Measurements from ENCODE around the gene NOL4L.

The NOL4L gene

DNA sequence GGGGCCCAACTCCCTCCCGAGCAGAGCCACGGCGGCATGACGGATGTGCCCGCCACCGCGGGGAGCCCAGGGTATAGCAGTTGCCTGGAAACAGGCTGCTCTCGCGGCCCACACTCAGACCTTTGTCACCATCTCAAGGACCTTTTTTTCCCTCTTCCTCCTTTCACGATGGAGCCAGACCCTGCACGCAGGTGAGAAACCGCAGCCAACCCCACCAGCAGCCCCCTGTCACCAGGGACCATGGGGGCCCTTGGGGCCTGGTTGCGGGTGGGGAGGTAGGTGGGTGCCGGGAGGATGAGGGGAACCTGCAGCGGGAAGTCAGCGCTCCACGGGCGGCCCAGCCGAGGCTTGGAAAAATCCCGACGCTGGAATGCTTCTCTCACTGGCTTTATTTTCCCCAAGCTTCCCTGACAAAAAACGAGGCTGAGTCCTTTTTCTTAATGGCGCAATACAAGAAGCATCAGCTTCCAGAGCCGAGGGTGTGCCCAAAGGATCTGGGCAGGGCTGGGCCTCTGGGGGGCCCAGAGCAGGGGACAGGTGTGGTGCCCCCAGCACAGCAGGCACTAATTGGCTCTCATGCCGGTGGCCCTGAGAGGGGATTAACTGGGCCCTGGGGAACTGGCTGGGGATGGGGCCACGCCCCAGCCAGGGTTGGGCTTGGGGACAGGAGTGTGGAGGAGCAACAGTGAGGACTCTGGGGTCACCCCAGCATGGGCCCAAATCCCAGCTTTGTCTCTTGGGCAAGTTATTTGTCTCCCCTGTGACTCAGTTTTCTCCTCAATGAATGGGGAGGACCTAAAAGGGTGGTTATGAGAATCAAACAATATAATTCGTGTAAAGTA lies 23.9 kb downstream of the NOL4L start:
- Histone ChIP-seq H3K18ac (ENCODE audit: low read length) (no peak overlapping the region), H3K23ac (ENCODE audit: low read length) (no peak overlapping the region), H3K27me3 (ENCODE audit: insufficient read depth, low read length, poor library complexity) (no peaks in the 10 kb centered on the region), H2BK120ac (ENCODE audit: low read depth, low read length) (no peak overlapping the region), H3K36me3 (ENCODE audit: control insufficient read depth, insufficient read depth, low read length) (no peaks in the 10 kb centered on the region), H3K4ac (ENCODE audit: low read depth, low read length) (no peak overlapping the region), H3K56ac (ENCODE audit: low read length) (peak overlapping the region; percentile 36), H3K79me1 (ENCODE audit: low read length) (no peaks in the 10 kb centered on the region), H4K5ac (ENCODE audit: low read length) (no peak overlapping the region), H3K4me2 (ENCODE audit: low read length) (no peak overlapping the region), H3K27ac (ENCODE audit: low read depth, low read length) (no peak overlapping the region), H3K4me3 (ENCODE audit: low read length) (no peak overlapping the region), H3K4me1 (ENCODE audit: control insufficient read depth, low read depth, low read length) (no peaks in the 10 kb centered on the region), H2BK5ac (ENCODE audit: low read length) (no peak overlapping the region), H2AK5ac (ENCODE audit: low read length) (no peak overlapping the region), H3K9ac (ENCODE audit: low read length) (no peak overlapping the region), H2BK15ac (replicated peaks; ENCODE audit: low read depth) (no peak overlapping the region), H4K8ac (ENCODE audit: low read depth, low read length) (no peak overlapping the region), H3K79me2 (ENCODE audit: control insufficient read depth, insufficient read depth, low read length) (no peaks in the 10 kb centered on the region)
- no peak for DNase-seq
- WGBS (ENCODE audit: extremely low coverage, insufficient coverage, low lambda C conversion rate): no CpG with 5 or more reads among the region's 27 CpGs

DNA sequence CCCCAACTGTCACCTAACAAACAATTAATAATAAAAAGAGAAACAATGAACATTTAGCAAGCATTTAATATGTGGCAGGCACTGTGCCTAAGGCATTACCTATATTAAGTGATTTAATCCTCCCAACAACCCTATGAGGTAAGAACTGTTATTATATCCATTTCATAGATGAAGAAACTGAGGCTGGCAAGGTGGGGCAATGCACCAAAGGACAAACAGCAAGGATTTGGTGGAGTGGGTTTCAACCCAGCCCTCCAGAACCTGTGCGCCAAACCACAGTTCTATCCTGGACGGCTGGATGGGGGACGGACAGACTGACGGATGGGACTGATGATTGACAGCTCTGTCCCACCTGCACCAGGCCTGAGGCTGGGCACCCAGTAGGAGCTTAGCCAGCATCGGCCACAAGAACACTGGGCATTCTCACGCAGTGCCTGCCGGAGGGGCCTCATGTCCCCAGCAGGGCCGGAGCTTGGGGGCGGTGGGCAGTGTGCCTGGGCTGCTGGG lies 24.6 kb downstream of the NOL4L start:
- H3K56ac ChIP-seq (ENCODE audit: low read length): no peak overlapping the region
- no peak overlapping the region for H2BK5ac ChIP-seq (ENCODE audit: low read length)
- H3K36me3 ChIP-seq (ENCODE audit: control insufficient read depth, insufficient read depth, low read length): no peaks in the 10 kb centered on the region
- H3K4me3 ChIP-seq (ENCODE audit: low read length): no peak overlapping the region
- H3K79me2 ChIP-seq (ENCODE audit: control insufficient read depth, insufficient read depth, low read length): no peaks in the 10 kb centered on the region
- H3K9ac ChIP-seq (ENCODE audit: low read length): no peak overlapping the region
- no peaks in the 10 kb centered on the region for H3K4me1 ChIP-seq (ENCODE audit: control insufficient read depth, low read depth, low read length)
- H2BK15ac ChIP-seq (replicated peaks; ENCODE audit: low read depth): no peak overlapping the region
- no peak overlapping the region for H3K23ac ChIP-seq (ENCODE audit: low read length)
- H3K4me2 ChIP-seq (ENCODE audit: low read length): no peak overlapping the region
- no peak overlapping the region for H2AK5ac ChIP-seq (ENCODE audit: low read length)
- H4K8ac ChIP-seq (ENCODE audit: low read depth, low read length): no peak overlapping the region
- no peaks in the 10 kb centered on the region for H3K27me3 ChIP-seq (ENCODE audit: insufficient read depth, low read length, poor library complexity)
- H3K27ac ChIP-seq (ENCODE audit: low read depth, low read length): no peak overlapping the region
- no peak overlapping the region for H3K18ac ChIP-seq (ENCODE audit: low read length)
- no peak overlapping the region for H3K4ac ChIP-seq (ENCODE audit: low read depth, low read length)
- H2BK120ac ChIP-seq (ENCODE audit: low read depth, low read length): no peak overlapping the region
- WGBS (ENCODE audit: extremely low coverage, insufficient coverage, low lambda C conversion rate): no CpG with 5 or more reads among the region's 9 CpGs
- H4K5ac ChIP-seq (ENCODE audit: low read length): no peak overlapping the region
- DNase-seq: no peak
- H3K79me1 ChIP-seq (ENCODE audit: low read length): no peaks in the 10 kb centered on the region

DNA sequence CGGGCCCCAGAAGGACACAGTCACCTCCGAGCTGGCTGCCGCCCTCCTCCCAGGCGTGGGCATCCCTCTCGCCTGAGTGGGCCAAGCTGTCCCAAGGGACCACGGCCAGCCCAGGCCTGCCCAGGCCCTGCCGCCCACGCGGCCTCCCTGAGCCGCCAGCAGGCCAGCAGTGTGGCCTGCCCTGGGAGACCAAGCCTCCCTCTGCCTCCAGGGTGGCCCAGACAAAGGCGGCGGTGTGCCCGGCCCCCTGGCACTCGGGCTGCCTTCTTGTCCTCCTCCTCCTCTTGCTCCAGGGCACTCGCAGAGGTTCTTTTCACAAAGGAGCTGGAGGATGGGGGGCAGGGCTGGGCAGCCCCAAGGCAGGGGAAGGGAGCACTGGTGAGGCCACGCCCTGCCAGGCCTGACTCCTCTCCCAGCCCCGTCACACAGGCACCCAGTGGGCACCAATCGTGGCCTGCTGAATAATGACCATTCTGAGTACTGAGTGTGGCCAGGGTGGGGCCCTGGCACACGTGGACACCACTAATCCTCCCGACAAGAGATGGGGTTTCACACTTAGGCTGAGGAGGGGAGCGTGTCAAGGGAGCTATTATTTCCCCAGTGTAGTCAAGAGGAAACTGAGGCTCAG lies 25.3 kb downstream of the NOL4L start:
- no CpG with 5 or more reads among the region's 21 CpGs for WGBS (ENCODE audit: extremely low coverage, insufficient coverage, low lambda C conversion rate)
- no peaks in the 10 kb centered on the region for H3K4me1 ChIP-seq (ENCODE audit: control insufficient read depth, low read depth, low read length)

GRCh38 chr20:32559205-32559752 lies 25.9 kb downstream of the NOL4L start:
- Histone ChIP-seq H3K23ac (ENCODE audit: low read length) (no peak overlapping the region), H4K8ac (ENCODE audit: low read depth, low read length) (no peak overlapping the region), H3K4me1 (ENCODE audit: control insufficient read depth, low read depth, low read length) (no peaks in the 10 kb centered on the region), H3K9ac (ENCODE audit: low read length) (no peak overlapping the region), H2BK15ac (replicated peaks; ENCODE audit: low read depth) (no peak overlapping the region), H2AK5ac (ENCODE audit: low read length) (no peak overlapping the region), H3K27ac (ENCODE audit: low read depth, low read length) (no peak overlapping the region), H3K4me2 (ENCODE audit: low read length) (no peak overlapping the region), H2BK120ac (ENCODE audit: low read depth, low read length) (no peak overlapping the region), H2BK5ac (ENCODE audit: low read length) (no peak overlapping the region), H3K18ac (ENCODE audit: low read length) (no peak overlapping the region), H3K4ac (ENCODE audit: low read depth, low read length) (no peak overlapping the region), H3K79me1 (ENCODE audit: low read length) (no peaks in the 10 kb centered on the region), H3K56ac (ENCODE audit: low read length) (no peak overlapping the region), H3K36me3 (ENCODE audit: control insufficient read depth, insufficient read depth, low read length) (no peaks in the 10 kb centered on the region), H3K27me3 (ENCODE audit: insufficient read depth, low read length, poor library complexity) (no peaks in the 10 kb centered on the region), H3K79me2 (ENCODE audit: control insufficient read depth, insufficient read depth, low read length) (no peaks in the 10 kb centered on the region), H4K5ac (ENCODE audit: low read length) (no peak overlapping the region), H3K4me3 (ENCODE audit: low read length) (no peak overlapping the region)
- no CpG with 5 or more reads among the region's 7 CpGs for WGBS (ENCODE audit: extremely low coverage, insufficient coverage, low lambda C conversion rate)
- DNase-seq: no peak

More for the DNA sequence above, 25.3 kb downstream of the NOL4L start:
- no peak overlapping the region for H3K4me3 ChIP-seq (ENCODE audit: low read length)
- H3K9ac ChIP-seq (ENCODE audit: low read length): no peak overlapping the region
- DNase-seq: no peak
- peak overlapping the region; percentile 36 for H2AK5ac ChIP-seq (ENCODE audit: low read length)
- H4K5ac ChIP-seq (ENCODE audit: low read length): no peak overlapping the region
- no peak overlapping the region for H2BK5ac ChIP-seq (ENCODE audit: low read length)
- no peaks in the 10 kb centered on the region for H3K79me1 ChIP-seq (ENCODE audit: low read length)
- H3K4me2 ChIP-seq (ENCODE audit: low read length): no peak overlapping the region
- no peak overlapping the region for H2BK120ac ChIP-seq (ENCODE audit: low read depth, low read length)
- H3K36me3 ChIP-seq (ENCODE audit: control insufficient read depth, insufficient read depth, low read length): no peaks in the 10 kb centered on the region
- H3K56ac ChIP-seq (ENCODE audit: low read length): no peak overlapping the region
- H4K8ac ChIP-seq (ENCODE audit: low read depth, low read length): no peak overlapping the region
- H3K79me2 ChIP-seq (ENCODE audit: control insufficient read depth, insufficient read depth, low read length): no peaks in the 10 kb centered on the region
- no peaks in the 10 kb centered on the region for H3K27me3 ChIP-seq (ENCODE audit: insufficient read depth, low read length, poor library complexity)
- H3K4ac ChIP-seq (ENCODE audit: low read depth, low read length): no peak overlapping the region
- no peak overlapping the region for H3K27ac ChIP-seq (ENCODE audit: low read depth, low read length)
- H3K23ac ChIP-seq (ENCODE audit: low read length): no peak overlapping the region
- no peak overlapping the region for H2BK15ac ChIP-seq (replicated peaks; ENCODE audit: low read depth)
- no peak overlapping the region for H3K18ac ChIP-seq (ENCODE audit: low read length)

DNA sequence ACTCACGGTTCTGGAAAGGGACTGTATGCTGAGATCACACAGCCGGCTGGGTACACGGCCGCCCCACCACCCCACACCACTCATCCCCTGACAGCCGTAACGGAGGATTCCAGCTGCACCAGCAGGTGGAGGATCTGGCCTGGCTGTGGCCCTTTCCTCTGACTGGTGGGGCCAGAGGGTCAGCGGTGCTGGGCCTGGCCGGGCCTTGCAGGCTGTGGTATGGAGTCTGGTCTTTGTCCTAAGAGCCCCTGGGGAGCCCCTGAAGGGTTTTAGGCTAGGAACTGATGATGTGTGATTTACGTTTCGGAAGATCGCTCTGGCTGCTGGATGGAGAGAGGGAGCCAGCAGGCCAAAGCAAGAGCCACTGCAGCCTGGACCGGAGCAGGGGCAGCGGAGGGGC lies 26.6 kb downstream of the NOL4L start:
- H3K27ac ChIP-seq (ENCODE audit: low read depth, low read length): no peak overlapping the region
- DNase-seq: no peak

More for the DNA sequence above, 26.6 kb downstream of the NOL4L start:
- Histone ChIP-seq H3K36me3 (ENCODE audit: control insufficient read depth, insufficient read depth, low read length) (no peaks in the 10 kb centered on the region), H3K79me2 (ENCODE audit: control insufficient read depth, insufficient read depth, low read length) (no peaks in the 10 kb centered on the region), H3K79me1 (ENCODE audit: low read length) (no peaks in the 10 kb centered on the region), H3K56ac (ENCODE audit: low read length) (no peak overlapping the region), H3K18ac (ENCODE audit: low read length) (no peak overlapping the region), H3K4me1 (ENCODE audit: control insufficient read depth, low read depth, low read length) (no peaks in the 10 kb centered on the region), H4K5ac (ENCODE audit: low read length) (no peak overlapping the region), H3K9ac (ENCODE audit: low read length) (no peak overlapping the region), H2BK120ac (ENCODE audit: low read depth, low read length) (no peak overlapping the region), H4K8ac (ENCODE audit: low read depth, low read length) (no peak overlapping the region), H3K4me2 (ENCODE audit: low read length) (no peak overlapping the region), H3K4ac (ENCODE audit: low read depth, low read length) (no peak overlapping the region), H2BK15ac (replicated peaks; ENCODE audit: low read depth) (no peak overlapping the region), H2BK5ac (ENCODE audit: low read length) (no peak overlapping the region), H3K27me3 (ENCODE audit: insufficient read depth, low read length, poor library complexity) (no peaks in the 10 kb centered on the region), H2AK5ac (ENCODE audit: low read length) (no peak overlapping the region), H3K23ac (ENCODE audit: low read length) (no peak overlapping the region), H3K4me3 (ENCODE audit: low read length) (no peak overlapping the region)
- no CpG with 5 or more reads among the region's 13 CpGs for WGBS (ENCODE audit: extremely low coverage, insufficient coverage, low lambda C conversion rate)

All from mesendoderm (in vitro differentiated cells).